WTC11 (cell line): ENCODE measurements around the gene TASP1. TPM values are rescaled to one million over a fixed set of nuclear protein-coding genes. Genes with fewer than 3 reads are reported as not detected.

ENCODE experiments used
- ATAC-seq: fragments of 200-7000 bp; cut with Tn5 transposase; 2 replicates; pipeline ENCODE4 v1.10.0; 2021; ENCODE audit warnings: mild to moderate bottlenecking, moderate library complexity
- CTCF ChIA-PET: fragments of 300-600 bp; sonication (Branson Sonifier 250); formaldehyde crosslinking; loops from one replicate; lab custom pipeline; 2021; ENCODE audit warnings: antibody characterized with exemption; lab: Charles Lee
- POLR2A ChIA-PET: fragments of 350-600 bp; sonication (Branson Sonifier 250); formaldehyde crosslinking; loops from one replicate; lab custom pipeline; 2021; ENCODE audit warnings: antibody characterized with exemption; lab: Charles Lee
- DNase-seq: peaks from one replicate; pipeline ENCODE4 v3.0.0; 2021; ENCODE audit warnings: low spot score
- H3K27ac Mint-ChIP-seq: 2 replicates; pipeline ENCODE4 v1.8.0; 2021; ENCODE audit warnings: mixed read lengths
- H3K27me3 Mint-ChIP-seq: 2 replicates; pipeline ENCODE4 v1.8.0; 2021; ENCODE audit warnings: low read depth, mild to moderate bottlenecking, moderate library complexity, mixed read lengths
- H3K36me3 Mint-ChIP-seq: 2 replicates; pipeline ENCODE4 v1.8.0; 2021; ENCODE audit warnings: mixed read lengths
- H3K4me1 Mint-ChIP-seq: 2 replicates; pipeline ENCODE4 v1.8.0; 2022; ENCODE audit warnings: mixed read lengths
- H3K4me3 Mint-ChIP-seq: 2 replicates; pipeline ENCODE4 v1.8.0; 2021; ENCODE audit warnings: mild to moderate bottlenecking, moderate library complexity, mixed read lengths
- H3K9me3 Mint-ChIP-seq: 2 replicates; pipeline ENCODE4 v1.8.0; 2021; ENCODE audit warnings: mixed read lengths
- AR ChIP-seq: fragments of 250-450 bp; sonication (Bioruptor Pico); IDR thresholded peaks from 2 replicates; pipeline ENCODE4 v1.9.0; 2021; ENCODE audit warnings: mild to moderate bottlenecking
- ARID4B ChIP-seq: sonication (generic); formaldehyde crosslinking; IDR thresholded peaks from 2 replicates; pipeline ENCODE4 v1.8.0; 2023; ENCODE audit warnings: missing genetic modification reagents, mild to moderate bottlenecking, borderline replicate concordance
- ATF1 ChIP-seq: sonication (generic); formaldehyde crosslinking; IDR thresholded peaks from 2 replicates; pipeline ENCODE4 v1.8.1; 2023; ENCODE audit warnings: mild to moderate bottlenecking, moderate library complexity, missing genetic modification reagents
- EMX1 ChIP-seq: fragments of 250-450 bp; sonication (Bioruptor Pico); IDR thresholded peaks from 2 replicates; pipeline ENCODE4 v1.8.0; 2021; ENCODE audit warnings: mild to moderate bottlenecking
- ETV6 ChIP-seq: sonication (generic); formaldehyde crosslinking; IDR thresholded peaks from 2 replicates; pipeline ENCODE4 v1.8.1; 2022; ENCODE audit warnings: mild to moderate bottlenecking, missing genetic modification reagents
- MYBL2 ChIP-seq: sonication (generic); formaldehyde crosslinking; IDR thresholded peaks from 2 replicates; pipeline ENCODE4 v1.8.1; 2023; ENCODE audit warnings: mild to moderate bottlenecking, moderate library complexity, missing genetic modification reagents
- NR2C2 ChIP-seq: sonication (generic); formaldehyde crosslinking; IDR thresholded peaks from 2 replicates; pipeline ENCODE4 v1.8.0; 2022; ENCODE audit warnings: mild to moderate bottlenecking, missing genetic modification reagents
- PRDM15 ChIP-seq: sonication (generic); formaldehyde crosslinking; IDR thresholded peaks from 2 replicates; pipeline ENCODE4 v1.8.0; 2022; ENCODE audit warnings: missing genetic modification reagents
- RELA ChIP-seq: sonication (generic); formaldehyde crosslinking; IDR thresholded peaks from 2 replicates; pipeline ENCODE4 v1.8.1; 2022; ENCODE audit warnings: missing genetic modification reagents, mild to moderate bottlenecking, borderline replicate concordance
- RORB ChIP-seq: fragments of 250-450 bp; sonication (Bioruptor Pico); IDR thresholded peaks from 2 replicates; pipeline ENCODE4 v1.9.0; 2021; ENCODE audit warnings: mild to moderate bottlenecking
- TP53 ChIP-seq: sonication (generic); formaldehyde crosslinking; IDR thresholded peaks from 2 replicates; pipeline ENCODE4 v1.8.1; 2023; ENCODE audit warnings: mild to moderate bottlenecking, missing genetic modification reagents
- ZSCAN18 ChIP-seq: fragments of 250-450 bp; sonication (Bioruptor Pico); IDR thresholded peaks from 2 replicates; pipeline ENCODE4 v2.1.2; 2022; ENCODE audit warnings: mild to moderate bottlenecking, moderate library complexity
- total RNA-seq: library from RNA; stranded (reverse); gene quantifications from 3 replicates; pipeline ENCODE4 v1.2.3, GENCODE V29; 2021
- TF ChIP-seq, protein P1 (sequence below): fragments of 250-450 bp; sonication (Bioruptor Pico); IDR thresholded peaks from 2 replicates; pipeline ENCODE4 v1.9.0; 2021; ENCODE audit warnings: moderate library complexity, mild to moderate bottlenecking, inconsistent platforms, borderline replicate concordance
- TF ChIP-seq, protein P2 (sequence below): sonication (generic); formaldehyde crosslinking; IDR thresholded peaks from 2 replicates; pipeline ENCODE4 v1.8.1; 2023; ENCODE audit warnings: mild to moderate bottlenecking, moderate library complexity, missing genetic modification reagents
- TF ChIP-seq, protein P3 (sequence below): sonication (generic); formaldehyde crosslinking; IDR thresholded peaks from 2 replicates; pipeline ENCODE4 v1.8.0; 2022; ENCODE audit warnings: mild to moderate bottlenecking, missing genetic modification reagents
- TF ChIP-seq, protein P4 (sequence below): sonication (generic); formaldehyde crosslinking; IDR thresholded peaks from 2 replicates; pipeline ENCODE4 v1.8.1; 2023; ENCODE audit warnings: mild to moderate bottlenecking, missing genetic modification reagents, borderline replicate concordance
- TF ChIP-seq, protein P5 (sequence below): sonication (generic); formaldehyde crosslinking; IDR thresholded peaks from 2 replicates; pipeline ENCODE4 v1.8.0; 2022; ENCODE audit warnings: mild to moderate bottlenecking, missing genetic modification reagents

TASP1 gene
- total RNA-seq, 1 experiment from 2014 or later, result 12.4 TPM

DNA sequence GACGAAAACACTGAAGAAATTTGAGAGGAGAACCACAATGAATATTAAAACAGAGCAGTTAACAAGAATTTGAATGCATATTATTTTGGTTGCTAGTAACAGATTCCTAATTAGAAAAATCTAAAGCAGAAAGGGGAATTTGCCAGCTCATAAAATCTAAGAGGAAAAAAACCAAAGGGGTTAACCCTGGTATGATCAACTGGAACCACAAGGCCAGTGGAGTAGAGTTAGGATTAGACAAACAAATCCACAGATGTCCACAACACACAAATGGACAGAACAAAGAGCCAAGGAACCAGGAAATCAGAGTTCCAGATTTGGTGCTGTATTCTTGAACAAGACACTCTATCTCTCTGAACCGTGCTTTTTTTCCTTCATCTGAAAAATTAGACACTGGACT lies 195.0 kb downstream of the TASP1 start:
- DNase-seq, result no peak
- ChIA-PET POLR2A (no interaction called here), CTCF (no interaction called here)
- Mint-ChIP-seq H3K36me3 (peaks cover 22% of the 10 kb centered on the region), H3K27me3 (no peaks in the 10 kb centered on the region), H3K9me3 (peaks cover 19% of the 10 kb centered on the region), H3K4me3 (no peak overlapping the region), H3K27ac (no peak overlapping the region), H3K4me1 (no peaks in the 10 kb centered on the region; the same call in 1 of the 2 replicates)
- no peak for ATAC-seq
- TF ChIP-seq PRDM15, result no peak
- no peak for TF ChIP-seq RELA (CRISPR knock-in tag)
- no peak for TF ChIP-seq ZSCAN18 (CRISPR knock-in tag)
- TF ChIP-seq AR, result no peak
- no peak for TF ChIP-seq ATF1
- TF ChIP-seq, protein P1, sequence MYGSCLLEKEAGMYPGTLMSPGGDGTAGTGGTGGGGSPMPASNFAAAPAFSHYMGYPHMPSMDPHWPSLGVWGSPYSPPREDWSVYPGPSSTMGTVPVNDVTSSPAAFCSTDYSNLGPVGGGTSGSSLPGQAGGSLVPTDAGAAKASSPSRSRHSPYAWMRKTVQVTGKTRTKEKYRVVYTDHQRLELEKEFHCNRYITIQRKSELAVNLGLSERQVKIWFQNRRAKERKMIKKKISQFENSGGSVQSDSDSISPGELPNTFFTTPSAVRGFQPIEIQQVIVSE (CRISPR knock-in tag), result no peak
- TF ChIP-seq, protein P2, sequence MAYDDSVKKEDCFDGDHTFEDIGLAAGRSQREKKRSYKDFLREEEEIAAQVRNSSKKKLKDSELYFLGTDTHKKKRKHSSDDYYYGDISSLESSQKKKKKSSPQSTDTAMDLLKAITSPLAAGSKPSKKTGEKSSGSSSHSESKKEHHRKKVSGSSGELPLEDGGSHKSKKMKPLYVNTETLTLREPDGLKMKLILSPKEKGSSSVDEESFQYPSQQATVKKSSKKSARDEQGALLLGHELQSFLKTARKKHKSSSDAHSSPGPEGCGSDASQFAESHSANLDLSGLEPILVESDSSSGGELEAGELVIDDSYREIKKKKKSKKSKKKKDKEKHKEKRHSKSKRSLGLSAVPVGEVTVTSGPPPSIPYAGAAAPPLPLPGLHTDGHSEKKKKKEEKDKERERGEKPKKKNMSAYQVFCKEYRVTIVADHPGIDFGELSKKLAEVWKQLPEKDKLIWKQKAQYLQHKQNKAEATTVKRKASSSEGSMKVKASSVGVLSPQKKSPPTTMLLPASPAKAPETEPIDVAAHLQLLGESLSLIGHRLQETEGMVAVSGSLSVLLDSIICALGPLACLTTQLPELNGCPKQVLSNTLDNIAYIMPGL (CRISPR knock-in tag), result no peak
- TF ChIP-seq, protein P3, sequence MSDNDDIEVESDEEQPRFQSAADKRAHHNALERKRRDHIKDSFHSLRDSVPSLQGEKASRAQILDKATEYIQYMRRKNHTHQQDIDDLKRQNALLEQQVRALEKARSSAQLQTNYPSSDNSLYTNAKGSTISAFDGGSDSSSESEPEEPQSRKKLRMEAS, result no peak
- no peak for TF ChIP-seq TP53 (CRISPR knock-in tag)
- TF ChIP-seq ARID4B (CRISPR knock-in tag), result no peak
- no peak for TF ChIP-seq RORB (CRISPR knock-in tag)
- TF ChIP-seq, protein P4, sequence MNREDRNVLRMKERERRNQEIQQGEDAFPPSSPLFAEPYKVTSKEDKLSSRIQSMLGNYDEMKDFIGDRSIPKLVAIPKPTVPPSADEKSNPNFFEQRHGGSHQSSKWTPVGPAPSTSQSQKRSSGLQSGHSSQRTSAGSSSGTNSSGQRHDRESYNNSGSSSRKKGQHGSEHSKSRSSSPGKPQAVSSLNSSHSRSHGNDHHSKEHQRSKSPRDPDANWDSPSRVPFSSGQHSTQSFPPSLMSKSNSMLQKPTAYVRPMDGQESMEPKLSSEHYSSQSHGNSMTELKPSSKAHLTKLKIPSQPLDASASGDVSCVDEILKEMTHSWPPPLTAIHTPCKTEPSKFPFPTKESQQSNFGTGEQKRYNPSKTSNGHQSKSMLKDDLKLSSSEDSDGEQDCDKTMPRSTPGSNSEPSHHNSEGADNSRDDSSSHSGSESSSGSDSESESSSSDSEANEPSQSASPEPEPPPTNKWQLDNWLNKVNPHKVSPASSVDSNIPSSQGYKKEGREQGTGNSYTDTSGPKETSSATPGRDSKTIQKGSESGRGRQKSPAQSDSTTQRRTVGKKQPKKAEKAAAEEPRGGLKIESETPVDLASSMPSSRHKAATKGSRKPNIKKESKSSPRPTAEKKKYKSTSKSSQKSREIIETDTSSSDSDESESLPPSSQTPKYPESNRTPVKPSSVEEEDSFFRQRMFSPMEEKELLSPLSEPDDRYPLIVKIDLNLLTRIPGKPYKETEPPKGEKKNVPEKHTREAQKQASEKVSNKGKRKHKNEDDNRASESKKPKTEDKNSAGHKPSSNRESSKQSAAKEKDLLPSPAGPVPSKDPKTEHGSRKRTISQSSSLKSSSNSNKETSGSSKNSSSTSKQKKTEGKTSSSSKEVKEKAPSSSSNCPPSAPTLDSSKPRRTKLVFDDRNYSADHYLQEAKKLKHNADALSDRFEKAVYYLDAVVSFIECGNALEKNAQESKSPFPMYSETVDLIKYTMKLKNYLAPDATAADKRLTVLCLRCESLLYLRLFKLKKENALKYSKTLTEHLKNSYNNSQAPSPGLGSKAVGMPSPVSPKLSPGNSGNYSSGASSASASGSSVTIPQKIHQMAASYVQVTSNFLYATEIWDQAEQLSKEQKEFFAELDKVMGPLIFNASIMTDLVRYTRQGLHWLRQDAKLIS, result no peak
- TF ChIP-seq NR2C2 (CRISPR knock-in tag), result no peak
- no peak for TF ChIP-seq MYBL2 (CRISPR knock-in tag)
- TF ChIP-seq, protein P5, sequence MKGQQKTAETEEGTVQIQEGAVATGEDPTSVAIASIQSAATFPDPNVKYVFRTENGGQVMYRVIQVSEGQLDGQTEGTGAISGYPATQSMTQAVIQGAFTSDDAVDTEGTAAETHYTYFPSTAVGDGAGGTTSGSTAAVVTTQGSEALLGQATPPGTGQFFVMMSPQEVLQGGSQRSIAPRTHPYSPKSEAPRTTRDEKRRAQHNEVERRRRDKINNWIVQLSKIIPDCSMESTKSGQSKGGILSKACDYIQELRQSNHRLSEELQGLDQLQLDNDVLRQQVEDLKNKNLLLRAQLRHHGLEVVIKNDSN (CRISPR knock-in tag), result no peak
- TF ChIP-seq EMX1 (CRISPR knock-in tag), result no peak
- TF ChIP-seq ETV6 (CRISPR knock-in tag), result no peak
